ENCODE data around the gene FXYD7. TPM values are rescaled to one million over a fixed set of nuclear protein-coding genes. Genes with fewer than 3 reads are reported as not detected.

Gene FXYD7
- polyA plus RNA-seq, 1 donor (not counting 4 experiments of a cell fraction or from before 2014, with no cell fraction given), result not detected

GRCh38 chr19:35164418-35164817, 21.4 kb downstream of the FXYD7 start:
- no peak for TF ChIP-seq EZH2 (IDR thresholded peaks at IDR 0.05; ENCODE audit: low read length)
- no peak for TF ChIP-seq CTCF (optimal IDR thresholded peaks at IDR 0.05 in 1 of 3, IDR thresholded peaks at IDR 0.05 in 1 of 3, conservative IDR thresholded peaks at IDR 0.05 in 1 of 3; ENCODE audit: extremely low read depth in 1 of 3, insufficient read depth in 2 of 3, low read length in 3 of 3)
- Histone ChIP-seq H3K27ac (ENCODE audit: control insufficient read depth, insufficient read depth, low read length) (no peak overlapping the region), H3K4me3 (ENCODE audit: control insufficient read depth in 2 of 3, extremely low read depth in 1 of 3, insufficient read depth in 2 of 3, low read depth in 1 of 3, low read length in 3 of 3) (no peak overlapping the region), H3K9me3 (ENCODE audit: control insufficient read depth, low read depth, low read length) (peaks cover 34% of the 10 kb centered on the region), H3K36me3 (ENCODE audit: control insufficient read depth in 2 of 2, extremely low read depth in 1 of 2, insufficient read depth in 2 of 2, low read length in 2 of 2) (peaks cover 27 to 68% of the 10 kb centered on the region in 2 experiments), H3K27me3 (ENCODE audit: control insufficient read depth, extremely low read depth, insufficient read depth, low read length) (no peaks in the 10 kb centered on the region), H4K20me1 (ENCODE audit: control insufficient read depth, extremely low read depth, insufficient read depth, low read length) (no peaks in the 10 kb centered on the region), H3K9ac (ENCODE audit: control insufficient read depth, extremely low read depth, insufficient read depth, low read length) (no peak overlapping the region), H3K9me1 (ENCODE audit: control insufficient read depth, extremely low read depth, insufficient read depth, low read length) (peaks cover 3% of the 10 kb centered on the region), H2AFZ (ENCODE audit: control insufficient read depth, low read length) (no peak overlapping the region), H3K4me1 (ENCODE audit: control insufficient read depth, extremely low read depth, insufficient read depth, low read length) (peaks cover 41% of the 10 kb centered on the region), H3K4me2 (ENCODE audit: control insufficient read depth, extremely low read depth, insufficient read depth, low read depth, low read length) (no peak overlapping the region), H3K79me2 (ENCODE audit: control insufficient read depth, insufficient read depth, low read length) (peaks cover 3% of the 10 kb centered on the region)
- dilution Hi-C loops (cut with MboI; ENCODE audit: extremely low pct_ligation_motif_present, low sequenced_read_pairs), result no loop called here
- DNase-seq (ENCODE audit: low read depth, low spot score) (no peak), FAIRE-seq (no peak)

DNA sequence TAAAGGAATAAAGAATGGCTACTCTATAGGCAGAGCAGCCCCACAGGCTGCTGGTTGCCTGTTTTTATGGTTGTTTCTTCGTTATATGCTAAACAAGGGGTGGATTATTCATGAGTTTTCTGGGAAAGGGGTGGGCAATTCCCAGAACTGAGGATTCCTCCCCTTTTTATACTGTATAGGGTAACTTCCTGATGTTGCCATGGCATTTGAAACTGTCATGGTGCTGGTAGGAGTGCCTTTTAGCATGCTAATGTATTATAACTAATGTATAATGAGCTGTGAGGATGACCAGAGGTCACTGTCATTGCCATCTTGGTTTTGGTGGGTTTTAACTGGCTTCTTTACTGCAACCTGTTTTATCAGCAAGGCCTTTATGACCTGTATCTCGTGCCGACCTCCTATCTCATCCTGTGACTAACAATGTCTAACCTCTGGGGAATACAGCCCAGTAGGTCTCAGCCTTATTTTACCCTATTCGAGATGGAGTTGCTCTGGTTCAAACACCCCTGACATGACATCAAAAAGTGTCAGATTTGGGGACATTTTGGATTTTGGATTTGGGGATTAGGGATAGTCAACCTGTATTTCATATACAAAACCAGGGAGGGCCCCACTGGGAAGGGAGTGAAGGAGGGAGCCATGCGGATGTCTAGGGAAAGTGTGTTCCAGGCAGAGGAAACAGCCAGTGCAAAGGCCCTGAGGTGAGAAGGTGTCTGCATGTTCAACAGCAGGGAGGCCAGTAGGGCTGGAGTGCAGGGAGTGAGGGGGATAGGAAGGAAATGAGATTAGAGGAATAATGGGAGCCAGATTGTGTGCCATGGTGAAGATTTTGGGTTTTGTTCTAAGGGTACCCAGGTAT, 22.4 kb downstream of the FXYD7 start:
- FAIRE-seq (no peak), DNase-seq (ENCODE audit: low read depth, low spot score) (no peak)
- H3K36me3 ChIP-seq (ENCODE audit: control insufficient read depth in 2 of 2, extremely low read depth in 1 of 2, insufficient read depth in 2 of 2, low read length in 2 of 2), result peaks cover 27 to 58% of the 10 kb centered on the region in 2 experiments
- no peak overlapping the region for H3K27ac ChIP-seq (ENCODE audit: control insufficient read depth, insufficient read depth, low read length)
- peaks cover 3% of the 10 kb centered on the region for H3K9me1 ChIP-seq (ENCODE audit: control insufficient read depth, extremely low read depth, insufficient read depth, low read length)
- TF ChIP-seq EZH2 (IDR thresholded peaks at IDR 0.05; ENCODE audit: low read length), result no peak
- TF ChIP-seq CTCF (optimal IDR thresholded peaks at IDR 0.05 in 1 of 3, IDR thresholded peaks at IDR 0.05 in 1 of 3, conservative IDR thresholded peaks at IDR 0.05 in 1 of 3; ENCODE audit: extremely low read depth in 1 of 3, insufficient read depth in 2 of 3, low read length in 3 of 3), result no peak
- H3K9ac ChIP-seq (ENCODE audit: control insufficient read depth, extremely low read depth, insufficient read depth, low read length), result no peak overlapping the region
- H4K20me1 ChIP-seq (ENCODE audit: control insufficient read depth, extremely low read depth, insufficient read depth, low read length), result no peaks in the 10 kb centered on the region
- H3K4me3 ChIP-seq (ENCODE audit: control insufficient read depth in 2 of 3, extremely low read depth in 1 of 3, insufficient read depth in 2 of 3, low read depth in 1 of 3, low read length in 3 of 3), result no peak overlapping the region
- dilution Hi-C loops (cut with MboI; ENCODE audit: extremely low pct_ligation_motif_present, low sequenced_read_pairs), result no loop called here
- no peaks in the 10 kb centered on the region for H3K27me3 ChIP-seq (ENCODE audit: control insufficient read depth, extremely low read depth, insufficient read depth, low read length)
- no peak overlapping the region for H2AFZ ChIP-seq (ENCODE audit: control insufficient read depth, low read length)
- H3K4me2 ChIP-seq (ENCODE audit: control insufficient read depth, extremely low read depth, insufficient read depth, low read depth, low read length), result no peak overlapping the region
- H3K4me1 ChIP-seq (ENCODE audit: control insufficient read depth, extremely low read depth, insufficient read depth, low read length), result peaks cover 45% of the 10 kb centered on the region
- peaks cover 3% of the 10 kb centered on the region for H3K79me2 ChIP-seq (ENCODE audit: control insufficient read depth, insufficient read depth, low read length)
- peaks cover 34% of the 10 kb centered on the region for H3K9me3 ChIP-seq (ENCODE audit: control insufficient read depth, low read depth, low read length)
